HepG2 (cell line): ENCODE data around the gene ZNF446. TPM values are rescaled to one million over a fixed set of nuclear protein-coding genes. Genes with fewer than 3 reads are reported as not detected.
A peak's percentile ranks its signal among the peaks of the same experiment; 100 is the strongest.

Experiments used
- DMAP1 ChIP-seq: IDR thresholded peaks from 2 replicates; pipeline ENCODE4 v1.6.1; 2016
- HOXA5 ChIP-seq: sonication (generic); formaldehyde crosslinking; IDR thresholded peaks from 2 replicates; pipeline ENCODE4 v1.4.0; 2020; ENCODE audit warnings: missing genetic modification reagents
- HOXA9 ChIP-seq: sonication (generic); formaldehyde crosslinking; IDR thresholded peaks from 2 replicates; pipeline ENCODE4 v1.8.1; 2022; ENCODE audit warnings: missing genetic modification reagents, mild to moderate bottlenecking, moderate library complexity, borderline replicate concordance
- KLF9 ChIP-seq: IDR thresholded peaks from 2 replicates; pipeline ENCODE4 v1.6.1; 2016; ENCODE audit warnings: low read depth
- NR2C2 ChIP-seq: sonication (generic); formaldehyde crosslinking; IDR thresholded peaks from 2 replicates; pipeline ENCODE4 v1.4.0; 2020; ENCODE audit warnings: missing genetic modification reagents, mild to moderate bottlenecking, moderate library complexity, borderline replicate concordance
- NR2F6 ChIP-seq, 2 experiments: IDR thresholded peaks; 2 replicates each; pipeline ENCODE4 v1.6.1; 2016; ENCODE audit warnings: antibody characterized with exemption in 1 of 2, mild to moderate bottlenecking in 1 of 2
- NRL ChIP-seq: sonication (generic); formaldehyde crosslinking; IDR thresholded peaks from 2 replicates; pipeline ENCODE4 v1.5.0; 2020; ENCODE audit warnings: missing genetic modification reagents, mild to moderate bottlenecking, moderate library complexity, borderline replicate concordance
- PHB2 ChIP-seq: fragments of 450-650 bp; IDR thresholded peaks from 2 replicates; pipeline ENCODE4 v1.6.1; 2018; ENCODE audit not compliant: partially characterized antibody
- PRPF4 ChIP-seq: fragments of 200-400 bp; formaldehyde crosslinking; IDR thresholded peaks from 2 replicates; pipeline ENCODE4 v1.6.1; 2016; ENCODE audit warnings: low read length, low read depth; ENCODE audit not compliant: poor library complexity, severe bottlenecking
- RORA ChIP-seq: sonication (generic); formaldehyde crosslinking; IDR thresholded peaks from 2 replicates; pipeline ENCODE4 v1.5.0; 2020; ENCODE audit warnings: mild to moderate bottlenecking, missing genetic modification reagents, moderate library complexity
- SIN3A ChIP-seq: IDR thresholded peaks from 2 replicates; pipeline ENCODE4 v1.6.1; 2011; ENCODE audit warnings: low read depth, mild to moderate bottlenecking, control low read depth, low read length, borderline replicate concordance
- SNRNP70 ChIP-seq: fragments of 200-400 bp; formaldehyde crosslinking; IDR thresholded peaks from 2 replicates; pipeline ENCODE4 v1.6.1; 2017; ENCODE audit warnings: mild to moderate bottlenecking, low read depth, low read length, moderate library complexity
- TEAD3 ChIP-seq: optimal IDR thresholded peaks from 2 replicates; pipeline ENCODE3; 2016; ENCODE audit warnings: borderline replicate concordance
- U2AF1 ChIP-seq: fragments of 200-400 bp; formaldehyde crosslinking; optimal IDR thresholded peaks from 2 replicates; pipeline ENCODE3; 2017; ENCODE audit warnings: mild to moderate bottlenecking, low read depth, low read length
- ZFP36 ChIP-seq: fragments of 150-350 bp; IDR thresholded peaks from 2 replicates; pipeline ENCODE4 v1.6.1; 2018; ENCODE audit warnings: borderline replicate concordance, low read length, low read depth; ENCODE audit not compliant: partially characterized antibody
- ZNF235 ChIP-seq: sonication (generic); formaldehyde crosslinking; IDR thresholded peaks from 2 replicates; pipeline ENCODE4 v1.8.1; 2023; ENCODE audit warnings: mild to moderate bottlenecking, missing genetic modification reagents, borderline replicate concordance
- ZNF549 ChIP-seq: sonication (generic); formaldehyde crosslinking; IDR thresholded peaks from 2 replicates; pipeline ENCODE4 v1.5.0; 2020; ENCODE audit warnings: missing genetic modification reagents
- ZNF567 ChIP-seq: sonication (generic); formaldehyde crosslinking; IDR thresholded peaks from 2 replicates; pipeline ENCODE4 v1.8.1; 2023; ENCODE audit warnings: mild to moderate bottlenecking, missing genetic modification reagents, borderline replicate concordance
- ZNF777 ChIP-seq: sonication (generic); formaldehyde crosslinking; IDR thresholded peaks from 2 replicates; pipeline ENCODE4 v1.4.0; 2020; ENCODE audit warnings: missing genetic modification reagents
- ZNF816 ChIP-seq: sonication (generic); formaldehyde crosslinking; IDR thresholded peaks from 2 replicates; pipeline ENCODE4 v1.8.0; 2022; ENCODE audit warnings: missing genetic modification reagents, mild to moderate bottlenecking, borderline replicate concordance
- ZNF850 ChIP-seq: sonication (generic); formaldehyde crosslinking; conservative IDR thresholded peaks from 2 replicates; pipeline ENCODE4 v1.9.0; 2021; ENCODE audit warnings: mild to moderate bottlenecking, missing genetic modification reagents
- ZSCAN21 ChIP-seq: sonication (generic); formaldehyde crosslinking; IDR thresholded peaks from 2 replicates; pipeline ENCODE4 v1.8.0; 2022; ENCODE audit warnings: mild to moderate bottlenecking, missing genetic modification reagents, moderate library complexity, borderline replicate concordance
- polyA plus RNA-seq, 8 experiments: library from polyadenylated mRNA; depleted of rRNA in 3 of 8; stranded (reverse) in 7 of 8; unstranded in 1 of 8; fragments of >200 nt; fragmentation: Illumina TruSeq in 4 of 8; extraction: Trizol in 4 of 8; gene quantifications; 2 replicates each; pipeline versions ENCODE4 v1.2.1 to v1.2.3, GENCODE V29; 2011 to 2016; ENCODE audit warnings: low read depth in 4 of 8, missing spikeins in 1 of 8, mixed read lengths in 1 of 8; ENCODE audit not compliant: insufficient read depth in 1 of 8
- total RNA-seq, 5 experiments: library from RNA; depleted of rRNA; stranded (reverse); fragments of >200 nt; fragmentation: Illumina TruSeq; extraction: Trizol; gene quantifications; 2 replicates each; pipeline ENCODE4 v1.2.3, GENCODE V29; 2016; ENCODE audit warnings: low read depth in 1 of 5
- TF ChIP-seq, protein P1 (sequence below): sonication (generic); formaldehyde crosslinking; conservative IDR thresholded peaks from 2 replicates; pipeline ENCODE4 v1.8.0; 2022; ENCODE audit warnings: missing genetic modification reagents
- TF ChIP-seq, protein P2 (sequence below): IDR thresholded peaks from 2 replicates; pipeline ENCODE4 v1.6.1; 2016; ENCODE audit warnings: low read depth, missing genetic modification reagents, missing compliant biosample characterization

ZNF446 gene
- total and polyA plus RNA-seq, 2 of the 13 experiments (the other 11 are each of a cell fraction or from before 2014, with no cell fraction given): 3.0 to 3.6 TPM

DNA sequence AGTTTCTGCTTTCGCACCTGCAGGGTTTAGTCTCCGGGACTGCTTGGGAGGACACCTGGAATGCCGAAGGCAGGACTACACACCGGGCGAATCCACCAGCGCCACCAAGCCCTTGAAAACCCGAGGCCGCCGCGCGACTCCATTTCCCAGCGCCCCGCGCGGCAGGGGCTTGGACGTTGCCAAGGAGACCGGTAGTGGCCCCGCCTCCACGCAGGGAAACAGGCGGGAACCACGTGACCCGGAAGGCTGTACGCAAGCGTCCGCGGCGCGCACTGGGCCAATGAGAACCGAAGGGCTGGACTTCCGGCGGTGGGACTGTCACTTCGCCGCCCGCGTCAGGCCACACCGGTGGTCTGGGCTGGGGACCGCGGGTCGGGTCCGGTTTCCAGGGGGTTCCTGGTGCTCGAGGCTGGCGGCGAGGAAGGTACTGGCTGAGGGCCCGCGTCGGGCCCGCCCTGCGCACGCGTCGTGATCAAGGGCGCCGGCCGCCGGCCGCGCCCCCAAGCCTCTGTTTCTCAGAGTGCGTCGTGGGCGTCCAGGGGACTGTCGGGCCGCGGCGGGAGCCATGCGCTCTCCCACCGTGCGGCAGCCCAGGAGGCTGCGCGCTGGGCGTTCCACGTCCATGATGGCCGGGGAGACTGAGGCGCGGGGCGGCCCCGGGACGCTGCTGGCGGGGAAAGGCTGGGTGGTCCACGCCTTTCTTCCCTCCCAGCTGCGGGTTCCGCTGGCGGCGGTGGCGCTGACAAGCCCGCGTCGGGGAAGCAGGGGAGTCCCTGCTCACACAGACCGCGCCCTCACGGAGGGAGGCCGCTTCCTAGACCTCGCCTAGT lies 9.2 kb upstream of the ZNF446 start, which contains the start of gene ZNF324 (continued):
- TF ChIP-seq, protein P1, sequence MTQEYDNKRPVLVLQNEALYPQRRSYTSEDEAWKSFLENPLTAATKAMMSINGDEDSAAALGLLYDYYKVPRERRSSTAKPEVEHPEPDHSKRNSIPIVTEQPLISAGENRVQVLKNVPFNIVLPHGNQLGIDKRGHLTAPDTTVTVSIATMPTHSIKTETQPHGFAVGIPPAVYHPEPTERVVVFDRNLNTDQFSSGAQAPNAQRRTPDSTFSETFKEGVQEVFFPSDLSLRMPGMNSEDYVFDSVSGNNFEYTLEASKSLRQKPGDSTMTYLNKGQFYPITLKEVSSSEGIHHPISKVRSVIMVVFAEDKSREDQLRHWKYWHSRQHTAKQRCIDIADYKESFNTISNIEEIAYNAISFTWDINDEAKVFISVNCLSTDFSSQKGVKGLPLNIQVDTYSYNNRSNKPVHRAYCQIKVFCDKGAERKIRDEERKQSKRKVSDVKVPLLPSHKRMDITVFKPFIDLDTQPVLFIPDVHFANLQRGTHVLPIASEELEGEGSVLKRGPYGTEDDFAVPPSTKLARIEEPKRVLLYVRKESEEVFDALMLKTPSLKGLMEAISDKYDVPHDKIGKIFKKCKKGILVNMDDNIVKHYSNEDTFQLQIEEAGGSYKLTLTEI: no peak
- TF ChIP-seq, protein P2, sequence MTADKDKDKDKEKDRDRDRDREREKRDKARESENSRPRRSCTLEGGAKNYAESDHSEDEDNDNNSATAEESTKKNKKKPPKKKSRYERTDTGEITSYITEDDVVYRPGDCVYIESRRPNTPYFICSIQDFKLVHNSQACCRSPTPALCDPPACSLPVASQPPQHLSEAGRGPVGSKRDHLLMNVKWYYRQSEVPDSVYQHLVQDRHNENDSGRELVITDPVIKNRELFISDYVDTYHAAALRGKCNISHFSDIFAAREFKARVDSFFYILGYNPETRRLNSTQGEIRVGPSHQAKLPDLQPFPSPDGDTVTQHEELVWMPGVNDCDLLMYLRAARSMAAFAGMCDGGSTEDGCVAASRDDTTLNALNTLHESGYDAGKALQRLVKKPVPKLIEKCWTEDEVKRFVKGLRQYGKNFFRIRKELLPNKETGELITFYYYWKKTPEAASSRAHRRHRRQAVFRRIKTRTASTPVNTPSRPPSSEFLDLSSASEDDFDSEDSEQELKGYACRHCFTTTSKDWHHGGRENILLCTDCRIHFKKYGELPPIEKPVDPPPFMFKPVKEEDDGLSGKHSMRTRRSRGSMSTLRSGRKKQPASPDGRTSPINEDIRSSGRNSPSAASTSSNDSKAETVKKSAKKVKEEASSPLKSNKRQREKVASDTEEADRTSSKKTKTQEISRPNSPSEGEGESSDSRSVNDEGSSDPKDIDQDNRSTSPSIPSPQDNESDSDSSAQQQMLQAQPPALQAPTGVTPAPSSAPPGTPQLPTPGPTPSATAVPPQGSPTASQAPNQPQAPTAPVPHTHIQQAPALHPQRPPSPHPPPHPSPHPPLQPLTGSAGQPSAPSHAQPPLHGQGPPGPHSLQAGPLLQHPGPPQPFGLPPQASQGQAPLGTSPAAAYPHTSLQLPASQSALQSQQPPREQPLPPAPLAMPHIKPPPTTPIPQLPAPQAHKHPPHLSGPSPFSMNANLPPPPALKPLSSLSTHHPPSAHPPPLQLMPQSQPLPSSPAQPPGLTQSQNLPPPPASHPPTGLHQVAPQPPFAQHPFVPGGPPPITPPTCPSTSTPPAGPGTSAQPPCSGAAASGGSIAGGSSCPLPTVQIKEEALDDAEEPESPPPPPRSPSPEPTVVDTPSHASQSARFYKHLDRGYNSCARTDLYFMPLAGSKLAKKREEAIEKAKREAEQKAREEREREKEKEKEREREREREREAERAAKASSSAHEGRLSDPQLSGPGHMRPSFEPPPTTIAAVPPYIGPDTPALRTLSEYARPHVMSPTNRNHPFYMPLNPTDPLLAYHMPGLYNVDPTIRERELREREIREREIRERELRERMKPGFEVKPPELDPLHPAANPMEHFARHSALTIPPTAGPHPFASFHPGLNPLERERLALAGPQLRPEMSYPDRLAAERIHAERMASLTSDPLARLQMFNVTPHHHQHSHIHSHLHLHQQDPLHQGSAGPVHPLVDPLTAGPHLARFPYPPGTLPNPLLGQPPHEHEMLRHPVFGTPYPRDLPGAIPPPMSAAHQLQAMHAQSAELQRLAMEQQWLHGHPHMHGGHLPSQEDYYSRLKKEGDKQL (CRISPR knock-in tag): 0 out of 2 replicates have a peak, but pooled peaks have one; percentile 22
- no peak for TF ChIP-seq ZNF235 (CRISPR knock-in tag)
- TF ChIP-seq U2AF1: no peak
- no peak for TF ChIP-seq ZFP36
- no peak for TF ChIP-seq RORA
- TF ChIP-seq HOXA9: no peak
- TF ChIP-seq NR2F6 (IDR thresholded peaks at IDR 0.05): no peak
- TF ChIP-seq NR2F6 (CRISPR knock-in tag; IDR thresholded peaks at IDR 0.05): no peak; the same call in 1 of the 2 replicates
- TF ChIP-seq SIN3A: peak; percentile 82; the same call in 1 of the 2 replicates
- TF ChIP-seq NRL (CRISPR knock-in tag): no peak; the same call in 1 of the 2 replicates
- TF ChIP-seq TEAD3 (CRISPR knock-in tag): peak; percentile 36
- no peak for TF ChIP-seq KLF9 (CRISPR knock-in tag)
- TF ChIP-seq NR2C2: peak; percentile 78
- TF ChIP-seq SNRNP70: no peak
- TF ChIP-seq PRPF4: no peak
- no peak; the same call in 1 of the 2 replicates for TF ChIP-seq ZSCAN21 (CRISPR knock-in tag)
- no peak for TF ChIP-seq ZNF850 (CRISPR knock-in tag)
- TF ChIP-seq ZNF777: peak; percentile 73
- no peak for TF ChIP-seq ZNF816
- TF ChIP-seq PHB2: no peak
- TF ChIP-seq HOXA5 (CRISPR knock-in tag): peak; percentile 85
- TF ChIP-seq ZNF549 (CRISPR knock-in tag): no peak
- no peak for TF ChIP-seq ZNF567 (CRISPR knock-in tag)
- TF ChIP-seq DMAP1 (CRISPR knock-in tag): no peak
